K562 treated with DMSO at 1 percent for 12 hours (cell line): Measurements from ENCODE around the gene ATXN1. TPM values are rescaled to one million over a fixed set of nuclear protein-coding genes. Genes with fewer than 3 reads are reported as not detected.

Experiments used
- total RNA-seq: library from RNA; unstranded; fragments of 300-600 nt; gene quantifications from 2 replicates; pipeline ENCODE4 v1.2.3, GENCODE V29; 2022; ENCODE audit not compliant: insufficient read depth

Gene ATXN1
- 0.30 and 0.83 TPM in 2 replicates for total RNA-seq

GRCh38 chr6:16760516-16761470 lies at the start of gene ATXN1:
Gene ATXN1, minus strand, starts transcription at chr6:16761460.

